Astrocyte (in vitro differentiated cells and primary cell): Measurements from ENCODE around the gene SNX27.

Source experiments
- EZH2 ChIP-seq: IDR thresholded peaks from 2 replicates; pipeline ENCODE4 v1.6.1; 2012; ENCODE audit warnings: mild to moderate bottlenecking, low read length, inconsistent platforms; ENCODE audit not compliant: insufficient read depth
- TF ChIP-seq, protein P1 (sequence below): IDR thresholded peaks from 2 replicates; pipeline ENCODE4 v1.5.1; 2011; ENCODE audit warnings: low read depth, mild to moderate bottlenecking, inconsistent platforms, low read length, moderate library complexity; ENCODE audit not compliant: insufficient read depth

DNA sequence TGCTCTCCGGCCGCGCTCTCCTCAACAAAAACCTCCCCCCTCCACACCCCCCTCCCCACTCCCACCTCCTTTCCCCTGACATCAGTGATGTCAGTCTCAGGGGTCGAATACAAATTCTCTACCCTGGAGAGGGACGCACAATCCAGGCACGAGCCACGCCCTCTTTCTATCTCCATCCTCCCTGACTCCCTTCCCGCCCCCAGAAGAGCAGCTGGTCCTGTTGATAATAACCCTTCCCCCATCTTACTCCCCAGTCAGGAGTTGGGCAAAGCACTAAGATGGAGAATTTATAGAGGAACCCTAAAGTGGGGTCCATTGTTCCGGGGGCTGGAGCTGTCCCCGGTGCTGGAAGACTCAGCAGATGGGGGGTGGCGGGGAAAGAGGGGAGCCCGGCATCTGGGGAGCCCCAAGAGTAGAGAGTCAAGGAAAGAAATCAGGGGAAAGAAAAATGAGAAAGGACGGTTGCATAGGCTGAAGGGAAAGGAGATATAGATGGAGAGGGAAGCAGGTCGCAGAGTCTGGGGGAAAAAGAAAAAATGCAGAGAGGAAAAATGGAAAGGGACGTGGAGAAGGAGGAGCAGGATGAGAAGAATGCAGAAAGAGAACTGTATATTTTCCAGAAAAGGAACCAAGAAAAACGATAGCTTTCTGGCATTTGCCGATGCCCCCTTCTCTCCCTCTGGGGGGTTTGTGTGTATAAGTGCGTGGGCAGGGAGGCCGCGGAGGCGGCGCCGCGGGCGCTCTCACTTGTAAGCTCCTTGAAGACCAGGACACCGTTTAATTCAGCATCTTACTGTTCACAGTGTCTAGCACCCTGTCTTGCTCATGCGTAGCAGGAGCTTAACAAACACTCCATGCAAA is 105.2 kb downstream of the SNX27 start, which contains the start of gene CELF3:
- no peak for TF ChIP-seq EZH2
- TF ChIP-seq, protein P1, sequence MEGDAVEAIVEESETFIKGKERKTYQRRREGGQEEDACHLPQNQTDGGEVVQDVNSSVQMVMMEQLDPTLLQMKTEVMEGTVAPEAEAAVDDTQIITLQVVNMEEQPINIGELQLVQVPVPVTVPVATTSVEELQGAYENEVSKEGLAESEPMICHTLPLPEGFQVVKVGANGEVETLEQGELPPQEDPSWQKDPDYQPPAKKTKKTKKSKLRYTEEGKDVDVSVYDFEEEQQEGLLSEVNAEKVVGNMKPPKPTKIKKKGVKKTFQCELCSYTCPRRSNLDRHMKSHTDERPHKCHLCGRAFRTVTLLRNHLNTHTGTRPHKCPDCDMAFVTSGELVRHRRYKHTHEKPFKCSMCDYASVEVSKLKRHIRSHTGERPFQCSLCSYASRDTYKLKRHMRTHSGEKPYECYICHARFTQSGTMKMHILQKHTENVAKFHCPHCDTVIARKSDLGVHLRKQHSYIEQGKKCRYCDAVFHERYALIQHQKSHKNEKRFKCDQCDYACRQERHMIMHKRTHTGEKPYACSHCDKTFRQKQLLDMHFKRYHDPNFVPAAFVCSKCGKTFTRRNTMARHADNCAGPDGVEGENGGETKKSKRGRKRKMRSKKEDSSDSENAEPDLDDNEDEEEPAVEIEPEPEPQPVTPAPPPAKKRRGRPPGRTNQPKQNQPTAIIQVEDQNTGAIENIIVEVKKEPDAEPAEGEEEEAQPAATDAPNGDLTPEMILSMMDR: no peak
